Endothelial cell of umbilical vein (primary cell): ENCODE data around the gene RANGRF. TPM values are rescaled to one million over a fixed set of nuclear protein-coding genes. Genes with fewer than 3 reads are reported as not detected.

Experiments used
- BruUV-seq: library from RNA; stranded (reverse); fragments of 400-500 nt; replicated peaks from 2 replicates; lab custom pipeline; 2021; lab: Mats Ljungman, UMichigan
- CTCF ChIA-PET: fragments of 300-600, 350-600 bp; sonication (Branson Sonifier 250); formaldehyde crosslinking; loops from one replicate; lab custom pipeline; 2021; ENCODE audit warnings: antibody characterized with exemption, inconsistent platforms; lab: Charles Lee
- POLR2A ChIA-PET: fragments of 300-600, 350-600 bp; sonication (Branson Sonifier 250); formaldehyde crosslinking; loops from one replicate; lab custom pipeline; 2021; ENCODE audit warnings: antibody characterized with exemption, inconsistent platforms; lab: Charles Lee
- DNase-seq: peaks from one replicate; pipeline ENCODE4 v3.0.0-alpha.2; 2011; ENCODE audit warnings: low read depth, low spot score
- FAIRE-seq: peaks from 2 replicates; lab custom pipeline; 2011; peaks lifted over from hg19 to GRCh38; lab: Jason Lieb, UNC
- H2AFZ ChIP-seq: 2 replicates; pipeline ENCODE4 v1.6.0; 2012; ENCODE audit warnings: low read depth, low read length, control low read depth, inconsistent platforms
- H3K27ac ChIP-seq: 2 replicates; pipeline ENCODE4 v1.5.1; 2011; ENCODE audit warnings: low read depth, mild to moderate bottlenecking, control low read depth, low read length, moderate library complexity; ENCODE audit not compliant: insufficient read depth
- H3K27me3 ChIP-seq, 2 experiments: 2 replicates each; pipeline versions ENCODE4 v1.6.0 to v1.6.1; 2011; ENCODE audit warnings: low read length in 2 of 2, mixed read lengths in 1 of 2; ENCODE audit not compliant: control insufficient read depth in 2 of 2, insufficient read depth in 2 of 2
- H3K36me3 ChIP-seq, 2 experiments: 2 replicates in 1 of 2; 3 replicates in 1 of 2; pipeline ENCODE4 v1.5.1; 2011; ENCODE audit warnings: low read length in 2 of 2, mild to moderate bottlenecking in 1 of 2, moderate library complexity in 1 of 2; ENCODE audit not compliant: control insufficient read depth in 2 of 2, insufficient read depth in 2 of 2; ENCODE audit errors: extremely low read depth in 1 of 2
- H3K4me1 ChIP-seq: 3 replicates; pipeline ENCODE4 v1.5.1; 2011; ENCODE audit warnings: mild to moderate bottlenecking, low read length; ENCODE audit not compliant: control insufficient read depth, insufficient read depth; ENCODE audit errors: extremely low read depth
- H3K4me2 ChIP-seq: 2 replicates; pipeline ENCODE4 v1.6.1; 2011; ENCODE audit warnings: low read length, control low read depth, mixed read lengths; ENCODE audit not compliant: insufficient read depth
- H3K4me3 ChIP-seq, 3 experiments: fragments of 200-600 bp in 1 of 3; sonication (generic), shearing (Covaris generic) in 1 of 3; replicated peaks in 1 of 3; 2 replicates each; pipeline ENCODE4 v1.5.1; 2011 to 2016; ENCODE audit warnings: control low read depth in 3 of 3, low read length in 3 of 3, mild to moderate bottlenecking in 2 of 3, inconsistent platforms in 1 of 3, low read depth in 1 of 3, moderate library complexity in 1 of 3; ENCODE audit not compliant: insufficient read depth in 1 of 3
- H3K79me2 ChIP-seq: 2 replicates; pipeline ENCODE4 v1.6.0; 2012; ENCODE audit warnings: low read length, inconsistent platforms; ENCODE audit not compliant: control insufficient read depth, insufficient read depth
- H3K9ac ChIP-seq: replicated peaks from 2 replicates; pipeline ENCODE3; 2011; ENCODE audit warnings: low read length, control low read depth; ENCODE audit not compliant: insufficient read depth; ENCODE audit errors: extremely low read depth
- H3K9me1 ChIP-seq: replicated peaks from 3 replicates; pipeline ENCODE4 v1.6.0; 2011; ENCODE audit warnings: mild to moderate bottlenecking, low read length; ENCODE audit not compliant: control insufficient read depth, insufficient read depth; ENCODE audit errors: extremely low read depth
- H3K9me3 ChIP-seq: replicated peaks from 2 replicates; pipeline ENCODE4 v1.5.1; 2012; ENCODE audit warnings: low read length, inconsistent platforms; ENCODE audit not compliant: control insufficient read depth, insufficient read depth
- H4K20me1 ChIP-seq: replicated peaks from 2 replicates; pipeline ENCODE3; 2011; ENCODE audit warnings: mild to moderate bottlenecking, low read length; ENCODE audit not compliant: control insufficient read depth, insufficient read depth; ENCODE audit errors: extremely low read depth
- CTCF ChIP-seq, 2 donors: IDR thresholded peaks; 1 replicate in 1 of 2; 2 replicates in 1 of 2; pipeline ENCODE4 v1.5.1; 2011; ENCODE audit warnings: low read length in 2 of 2, mild to moderate bottlenecking in 2 of 2, moderate library complexity in 2 of 2, control low read depth in 1 of 2, inconsistent platforms in 1 of 2, low read depth in 1 of 2; ENCODE audit not compliant: insufficient read depth in 1 of 2; ENCODE audit errors: extremely low read depth in 1 of 2
- EZH2 ChIP-seq: IDR thresholded peaks from 2 replicates; pipeline ENCODE4 v1.6.1; 2012; ENCODE audit warnings: borderline replicate concordance, low read depth, mild to moderate bottlenecking, moderate library complexity, low read length, inconsistent platforms; ENCODE audit not compliant: severe bottlenecking
- FOS ChIP-seq: IDR thresholded peaks from 2 replicates; pipeline ENCODE4 v1.6.1; 2011; ENCODE audit warnings: mild to moderate bottlenecking, low read length, moderate library complexity, borderline replicate concordance; ENCODE audit not compliant: insufficient read depth
- GATA2 ChIP-seq: IDR thresholded peaks from 2 replicates; pipeline ENCODE4 v1.7.0; 2011; ENCODE audit warnings: low read depth, mild to moderate bottlenecking, moderate library complexity, mixed read lengths, low read length; ENCODE audit not compliant: insufficient read length, insufficient read depth
- JUN ChIP-seq: IDR thresholded peaks from 2 replicates; pipeline ENCODE4 v1.6.1; 2011; ENCODE audit warnings: borderline replicate concordance, low read depth; ENCODE audit not compliant: insufficient read length, insufficient read depth
- MAX ChIP-seq: IDR thresholded peaks from 2 replicates; pipeline ENCODE4 v1.6.1; 2011; ENCODE audit not compliant: insufficient read depth, insufficient read length
- MYC ChIP-seq: IDR thresholded peaks from one replicate; pipeline ENCODE4 v1.6.1; 2011; ENCODE audit warnings: mild to moderate bottlenecking, low read depth, low read length
- POLR2A ChIP-seq: IDR thresholded peaks from 2 replicates; pipeline ENCODE4 v1.6.1; 2012; ENCODE audit warnings: low read depth, mild to moderate bottlenecking, control low read depth, low read length
- POLR2AphosphoS5 ChIP-seq: IDR thresholded peaks from 2 replicates; pipeline ENCODE4 v1.6.1; 2012; ENCODE audit warnings: low read depth, mild to moderate bottlenecking, control low read depth, low read length, moderate library complexity; ENCODE audit not compliant: insufficient read depth
- dilution Hi-C: fragments of 300-500 bp; cut with MboI; formaldehyde crosslinking; loops from one replicate; pipeline ENCODE4 v1.15.0; 2019; ENCODE audit warnings: low sequenced_read_pairs; ENCODE audit not compliant: extremely low pct_ligation_motif_present
- intact Hi-C: fragments of 100-400 bp; cut with micrococcal nuclease; formaldehyde crosslinking; loops from one replicate; pipeline ENCODE4 v1.10.0; 2022
- polyA plus RNA-seq, 4 experiments: library from polyadenylated mRNA; depleted of rRNA in 3 of 4; stranded (reverse) in 3 of 4; unstranded in 1 of 4; fragments of >200 nt; gene quantifications; 2 replicates each; pipeline versions ENCODE4 v1.2.1 to v1.2.3, GENCODE V29; 2011 to 2012; ENCODE audit warnings: missing spikeins in 1 of 4
- total RNA-seq: library from RNA; stranded (reverse); gene quantifications from 2 replicates; pipeline ENCODE4 v1.2.3, GENCODE V29; 2021

RANGRF gene
- total and polyA plus RNA-seq, 2 donors (not counting 3 experiments of a cell fraction or from before 2014, with no cell fraction given): 36.5 to 52.7 TPM

- dilution Hi-C loops: no loop called here
Measured at GRCh38 chr17:8324923-8325322, 36.5 kb downstream of the RANGRF start.

More at GRCh38 chr17:8324923-8325322, 36.5 kb downstream of the RANGRF start:
- POLR2A ChIA-PET: interaction anchor here (1.1 to 2.8 kb wide), 2 partner anchors 36 to 111 kb away, joined by 3 to 10 read pairs; partner anchors contain the start of gene NDEL1
- FAIRE-seq (no peak), DNase-seq (no peak)
- Histone ChIP-seq H3K79me2 (no peaks in the 10 kb centered on the region), H3K9me1 (no peaks in the 10 kb centered on the region), H2AFZ (no peak overlapping the region), H3K4me3 (no peak overlapping the region), H3K36me3 (peaks cover 15% of the 10 kb centered on the region in 2 experiments), H3K9me3 (no peaks in the 10 kb centered on the region), H3K27me3 (no peaks in the 10 kb centered on the region), H3K9ac (no peak overlapping the region), H3K4me2 (no peak overlapping the region), H3K27ac (no peak overlapping the region), H3K4me1 (peaks cover 20% of the 10 kb centered on the region), H4K20me1 (no peaks in the 10 kb centered on the region)
- intact Hi-C loops: no loop called here
- CTCF ChIA-PET: interaction anchor here (1.0 to 3.8 kb wide), 3 partner anchors 24 to 103 kb away, joined by 3 to 39 read pairs (median 8); partner anchors contain the start of gene KRABD2
- BruUV-seq: no TSS peak
- TF ChIP-seq POLR2A (peak; percentile 30), JUN (no peak), MAX (no peak), FOS (no peak), CTCF (IDR thresholded peaks at IDR 0.05; ENCODE audit: extremely low read depth in 1 of 2, insufficient read depth in 1 of 2, low read depth in 1 of 2, low read length in 2 of 2) (no peak), POLR2AphosphoS5 (peak; percentile 20), GATA2 (no peak), MYC (no peak), EZH2 (no peak)
